ENCODE data around the gene GPR84. TPM values are rescaled to one million over a fixed set of nuclear protein-coding genes. Genes with fewer than 3 reads are reported as not detected.
A peak's percentile ranks its signal among the peaks of the same experiment; 100 is the strongest.

GPR84 gene
- total RNA-seq, 2 experiments from 2014 or later: 0.32 to 0.57 TPM

DNA sequence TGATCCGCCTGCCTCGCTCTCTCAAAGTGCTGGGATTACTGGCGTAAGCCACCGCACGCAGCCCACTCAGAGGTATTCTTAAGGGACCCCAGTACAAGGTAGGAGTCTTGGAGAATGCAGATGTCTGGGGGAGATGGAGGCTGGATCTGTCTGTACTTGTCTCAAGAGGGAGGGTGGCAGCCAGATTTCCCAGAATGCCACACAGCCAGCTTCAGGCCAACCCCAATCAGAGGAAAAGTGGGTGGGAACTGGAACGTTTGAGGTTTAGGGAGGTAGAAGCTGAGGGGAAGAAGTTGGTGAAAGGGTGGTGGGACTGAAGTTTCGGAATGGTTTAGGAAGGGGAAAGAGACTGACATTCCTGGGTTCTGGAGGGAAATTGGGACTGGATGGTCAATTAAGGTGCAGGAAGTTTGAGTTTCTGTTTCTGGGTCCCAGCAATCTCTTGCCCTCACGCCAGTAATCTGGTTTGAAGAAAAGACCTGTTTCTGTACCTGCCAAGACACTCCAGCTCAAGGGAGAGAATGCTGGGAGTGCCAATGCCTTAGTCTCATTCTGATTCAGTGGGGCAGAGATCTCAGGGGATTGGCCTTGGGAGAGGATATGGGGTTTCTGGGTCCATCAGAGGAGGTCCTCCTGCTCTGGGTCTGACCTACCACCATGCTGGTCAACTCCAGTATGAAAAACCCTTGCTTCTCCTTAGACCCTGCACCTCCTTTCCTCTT, 28.4 kb upstream of the GPR84 start:
- no peak overlapping the region for H3K4me3 Mint-ChIP-seq
- POLR2A ChIA-PET: interaction anchor here (0.6 kb wide), 1 partner anchor 36 kb away, joined by 3 read pairs; no protein-coding TSS in a partner anchor
- peak overlapping the region; percentile 3 for H3K27ac Mint-ChIP-seq
- peaks cover 37% of the 10 kb centered on the region for H3K36me3 Mint-ChIP-seq (ENCODE audit: low read depth)
- DNase-seq (no peak), ATAC-seq (no peak)
- CTCF ChIA-PET: interaction anchor here (1.0 to 3.2 kb wide), 9 partner anchors 10 to 47 kb away, joined by 3 to 30 read pairs (median 7); no protein-coding TSS in a partner anchor
- H3K4me1 Mint-ChIP-seq (ENCODE audit: low read depth): peaks cover 41% of the 10 kb centered on the region
- no peaks in the 10 kb centered on the region for H3K27me3 Mint-ChIP-seq (ENCODE audit: low read depth)
- no peaks in the 10 kb centered on the region for H3K9me3 Mint-ChIP-seq (ENCODE audit: insufficient read depth)

- DNase-seq (peak; percentile 73), ATAC-seq (peak; percentile 84)
- peaks cover 33% of the 10 kb centered on the region for H3K4me1 Mint-ChIP-seq (ENCODE audit: low read depth)
- no peaks in the 10 kb centered on the region for H3K9me3 Mint-ChIP-seq (ENCODE audit: insufficient read depth)
- H3K27me3 Mint-ChIP-seq (ENCODE audit: low read depth): peaks cover 2% of the 10 kb centered on the region
- peak overlapping the region; percentile 54 for H3K4me3 Mint-ChIP-seq
- H3K36me3 Mint-ChIP-seq (ENCODE audit: low read depth): peaks cover 23% of the 10 kb centered on the region
- ChIA-PET POLR2A (no interaction called here), CTCF (interaction anchor here (0.8 to 3.2 kb wide), 5 partner anchors 9 to 49 kb away, joined by 3 to 30 read pairs (median 5); no protein-coding TSS in a partner anchor)
- no peak overlapping the region for H3K27ac Mint-ChIP-seq
These were observed 26.6 kb upstream of the GPR84 start for GRCh38 chr12:54390668-54391551.

- peak overlapping the region; percentile 62 for H3K27ac Mint-ChIP-seq
- H3K9me3 Mint-ChIP-seq (ENCODE audit: insufficient read depth): no peaks in the 10 kb centered on the region
- POLR2A ChIA-PET: no interaction called here
- peaks cover 23% of the 10 kb centered on the region for H3K36me3 Mint-ChIP-seq (ENCODE audit: low read depth)
- no peak for DNase-seq
- H3K4me1 Mint-ChIP-seq (ENCODE audit: low read depth): peaks cover 33% of the 10 kb centered on the region
- CTCF ChIA-PET: interaction anchor here (0.8 to 1.1 kb wide), 2 partner anchors 10 to 14 kb away, joined by 4 to 5 read pairs; no protein-coding TSS in a partner anchor
- ATAC-seq: no peak
- H3K27me3 Mint-ChIP-seq (ENCODE audit: low read depth): peaks cover 2% of the 10 kb centered on the region
- no peak overlapping the region for H3K4me3 Mint-ChIP-seq
These were observed 25.9 kb upstream of the GPR84 start for GRCh38 chr12:54390176-54390667.

GRCh38 chr12:54389607-54390175, 25.4 kb upstream of the GPR84 start:
- peaks cover 27% of the 10 kb centered on the region for H3K4me1 Mint-ChIP-seq (ENCODE audit: low read depth)
- ChIA-PET CTCF (interaction anchor here (0.8 kb wide), 1 partner anchor 14 kb away, joined by 4 read pairs; no protein-coding TSS in a partner anchor), POLR2A (no interaction called here)
- H3K9me3 Mint-ChIP-seq (ENCODE audit: insufficient read depth): no peaks in the 10 kb centered on the region
- peaks cover 17% of the 10 kb centered on the region for H3K36me3 Mint-ChIP-seq (ENCODE audit: low read depth)
- ATAC-seq (no peak), DNase-seq (no peak)
- peak overlapping the region; percentile 13 for H3K27ac Mint-ChIP-seq
- no peak overlapping the region for H3K4me3 Mint-ChIP-seq
- peaks cover 2% of the 10 kb centered on the region for H3K27me3 Mint-ChIP-seq (ENCODE audit: low read depth)

DNA sequence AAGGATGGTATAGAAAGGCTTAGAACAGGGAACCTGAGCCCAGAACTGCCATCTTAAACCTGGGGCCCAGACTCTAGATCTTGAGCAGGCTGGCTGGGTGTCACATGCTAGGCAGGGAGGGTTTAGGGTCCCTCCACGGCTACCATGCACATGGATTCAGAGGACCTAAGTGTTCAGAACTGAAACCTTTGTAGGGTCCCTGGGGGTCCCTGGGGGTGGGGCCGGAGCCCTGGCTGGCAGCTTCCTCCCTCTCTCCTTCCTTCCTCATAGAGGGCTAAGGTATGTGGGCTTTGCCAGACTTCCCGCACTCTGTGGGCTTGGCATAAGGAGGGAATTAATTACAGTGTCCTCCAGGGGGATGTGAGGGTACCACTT, 24.8 kb upstream of the GPR84 start:
- ChIA-PET POLR2A (no interaction called here), CTCF (no interaction called here)
- Mint-ChIP-seq H3K36me3 (ENCODE audit: low read depth) (peaks cover 12% of the 10 kb centered on the region), H3K27me3 (ENCODE audit: low read depth) (peaks cover 2% of the 10 kb centered on the region), H3K9me3 (ENCODE audit: insufficient read depth) (no peaks in the 10 kb centered on the region), H3K4me3 (no peak overlapping the region), H3K4me1 (ENCODE audit: low read depth) (peaks cover 22% of the 10 kb centered on the region), H3K27ac (no peak overlapping the region)
- DNase-seq: no peak
- no peak for ATAC-seq

DNA sequence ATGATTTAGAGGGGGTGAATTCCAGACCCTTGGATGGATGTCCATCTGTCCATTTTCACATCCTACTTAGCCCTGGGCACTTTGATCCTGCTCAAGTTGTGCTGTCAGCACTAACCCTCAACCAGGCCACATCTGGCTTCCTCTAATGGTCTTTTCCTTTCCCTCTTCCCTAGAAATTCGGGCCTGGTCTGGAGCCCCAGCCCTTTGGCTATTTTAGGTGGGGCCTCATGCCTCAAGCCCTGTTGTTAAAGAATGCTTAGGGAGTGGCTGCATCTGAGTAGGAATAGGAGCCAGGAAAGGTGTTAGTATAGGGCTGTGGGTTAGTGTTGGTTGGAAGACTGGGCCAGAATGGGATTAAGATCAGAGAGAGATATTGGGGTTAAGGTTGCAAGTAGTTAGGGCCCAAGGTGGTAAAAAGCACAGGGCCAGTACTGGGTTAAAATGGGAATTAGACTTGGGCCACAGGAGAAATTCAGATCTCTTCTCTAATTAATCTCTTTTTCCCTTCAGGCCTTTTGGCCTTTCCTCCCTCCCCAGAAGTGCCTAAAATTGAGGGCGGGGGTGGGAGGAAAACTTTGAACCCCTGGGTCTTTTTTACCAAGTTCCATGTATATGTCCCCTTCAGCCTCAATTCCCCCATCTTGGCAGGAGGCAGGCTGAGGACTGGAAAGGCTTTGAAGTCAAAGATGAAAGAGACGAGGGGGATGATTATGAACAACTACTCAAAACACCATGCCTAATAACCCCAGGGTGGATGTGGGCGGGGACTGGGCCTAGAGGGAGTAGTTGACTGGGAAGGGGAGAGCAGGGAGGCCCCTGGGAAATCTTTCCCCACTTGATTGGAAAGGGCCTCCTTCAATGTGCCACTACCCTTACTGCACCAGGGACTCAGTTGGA, 24.2 kb upstream of the GPR84 start:
- DNase-seq (no peak), ATAC-seq (no peak)
- POLR2A ChIA-PET: interaction anchor here (0.9 kb wide), 1 partner anchor 24 kb away, joined by 3 read pairs; no protein-coding TSS in a partner anchor
- H3K27ac Mint-ChIP-seq: no peak overlapping the region
- no peaks in the 10 kb centered on the region for H3K9me3 Mint-ChIP-seq (ENCODE audit: insufficient read depth)
- H3K4me1 Mint-ChIP-seq (ENCODE audit: low read depth): peaks cover 15% of the 10 kb centered on the region
- H3K36me3 Mint-ChIP-seq (ENCODE audit: low read depth): peaks cover 5% of the 10 kb centered on the region
- CTCF ChIA-PET: interaction anchor here (1.0 to 2.8 kb wide), 7 partner anchors 9 to 64 kb away, joined by 4 to 34 read pairs (median 6); partner anchors contain the start of gene COPZ1
- H3K4me3 Mint-ChIP-seq: no peak overlapping the region
- peaks cover 2% of the 10 kb centered on the region for H3K27me3 Mint-ChIP-seq (ENCODE audit: low read depth)

- ChIA-PET CTCF (interaction anchor here (0.7 to 2.8 kb wide), 10 partner anchors 8 to 172 kb away, joined by 3 to 34 read pairs (median 5); partner anchors contain the start of gene COPZ1), POLR2A (no interaction called here)
- H3K4me3 Mint-ChIP-seq: no peak overlapping the region
- H3K9me3 Mint-ChIP-seq (ENCODE audit: insufficient read depth): no peaks in the 10 kb centered on the region
- peaks cover 5% of the 10 kb centered on the region for H3K36me3 Mint-ChIP-seq (ENCODE audit: low read depth)
- no peak overlapping the region for H3K27ac Mint-ChIP-seq
- ATAC-seq (no peak), DNase-seq (no peak)
- peaks cover 2% of the 10 kb centered on the region for H3K27me3 Mint-ChIP-seq (ENCODE audit: low read depth)
- H3K4me1 Mint-ChIP-seq (ENCODE audit: low read depth): peaks cover 12% of the 10 kb centered on the region
These were observed 22.8 kb upstream of the GPR84 start for GRCh38 chr12:54387114-54387467.

DNA sequence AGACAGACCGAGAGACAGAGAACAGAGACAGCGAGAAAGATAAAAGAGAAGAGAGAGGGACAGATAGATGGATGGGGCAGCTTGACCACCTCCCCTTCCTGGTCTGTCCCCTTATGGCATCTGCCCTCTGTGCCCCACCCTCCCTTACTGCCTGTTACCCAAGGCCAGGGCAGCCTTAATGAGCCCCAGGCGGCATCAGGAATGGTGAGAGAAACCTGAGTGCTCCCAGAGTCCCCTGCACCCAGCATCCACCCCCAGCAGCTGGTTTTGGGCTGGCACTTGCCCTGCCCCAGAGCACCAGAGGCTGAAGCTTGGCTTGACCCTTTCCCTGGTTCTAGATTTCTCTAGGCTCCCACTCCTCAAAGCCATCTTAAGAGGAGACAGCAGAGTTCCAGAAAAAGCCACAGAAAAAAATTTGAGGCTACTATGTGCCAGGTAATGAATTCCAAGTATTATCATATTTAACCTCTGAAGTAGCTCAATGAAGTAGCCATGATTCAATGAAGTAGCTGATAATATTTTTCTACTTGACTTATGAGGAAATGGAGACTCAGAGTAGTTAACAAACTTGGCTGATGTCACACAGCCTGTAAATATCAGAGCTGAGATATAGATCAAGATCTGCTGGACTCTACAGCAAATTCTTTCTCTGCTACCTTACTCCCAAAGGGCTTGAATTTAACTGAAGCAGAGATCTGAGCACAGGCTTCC, 22.3 kb upstream of the GPR84 start:
- no peak overlapping the region for H3K27ac Mint-ChIP-seq

GRCh38 chr12:54385251-54385914, 21.1 kb upstream of the GPR84 start:
- ATAC-seq (no peak), DNase-seq (no peak)
- Mint-ChIP-seq H3K27me3 (ENCODE audit: low read depth) (peaks cover 2% of the 10 kb centered on the region), H3K4me3 (no peak overlapping the region), H3K4me1 (ENCODE audit: low read depth) (peaks cover 2% of the 10 kb centered on the region), H3K9me3 (ENCODE audit: insufficient read depth) (no peaks in the 10 kb centered on the region), H3K36me3 (ENCODE audit: low read depth) (no peaks in the 10 kb centered on the region), H3K27ac (no peak overlapping the region)
- POLR2A ChIA-PET: interaction anchor here (1.2 kb wide), 1 partner anchor 105 kb away, joined by 5 read pairs; the partner anchor contains the start of gene HNRNPA1
- CTCF ChIA-PET: interaction anchor here (0.9 to 4.2 kb wide), 5 partner anchors 14 to 132 kb away, joined by 3 to 27 read pairs (median 4); partner anchors contain the start of gene COPZ1

More for the DNA sequence above, 22.3 kb upstream of the GPR84 start:
- ChIA-PET POLR2A (no interaction called here), CTCF (interaction anchor here (0.7 to 2.8 kb wide), 10 partner anchors 8 to 172 kb away, joined by 3 to 34 read pairs (median 5); partner anchors contain the start of gene COPZ1)
- peaks cover 8% of the 10 kb centered on the region for H3K4me1 Mint-ChIP-seq (ENCODE audit: low read depth)
- H3K27me3 Mint-ChIP-seq (ENCODE audit: low read depth): peaks cover 2% of the 10 kb centered on the region
- H3K36me3 Mint-ChIP-seq (ENCODE audit: low read depth): peaks cover under 1% of the 10 kb centered on the region
- DNase-seq: no peak
- no peak for ATAC-seq
- no peaks in the 10 kb centered on the region for H3K9me3 Mint-ChIP-seq (ENCODE audit: insufficient read depth)
- no peak overlapping the region for H3K4me3 Mint-ChIP-seq

DNA sequence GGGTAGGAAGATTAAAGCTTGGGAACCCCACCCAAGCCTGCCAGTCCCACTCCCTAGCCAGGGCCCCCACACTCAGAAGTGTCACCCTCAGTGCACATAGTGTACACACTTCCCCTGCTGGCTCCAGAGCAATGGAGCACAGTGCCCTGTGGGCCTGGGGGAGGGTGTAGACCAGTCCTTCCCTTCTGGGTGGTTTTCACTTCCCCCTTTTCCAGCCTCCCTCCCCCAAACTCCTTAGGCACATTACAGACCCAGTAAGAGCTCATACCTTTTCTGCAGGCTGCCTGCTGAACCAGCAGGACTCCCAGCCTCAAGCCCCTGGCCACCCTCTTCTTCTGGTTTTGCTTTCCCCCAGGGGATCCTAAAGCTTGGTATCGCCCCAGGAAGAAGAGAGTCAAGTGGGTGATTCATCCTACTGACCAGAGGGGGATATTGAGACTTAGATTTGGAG, 20.3 kb upstream of the GPR84 start, which contains the start of gene ZNF385A:
Gene ZNF385A, minus strand, starts transcription at position 143 of the 451 bp plus-strand sequence. CDS start 219 bp downstream, outside the sequence.
- peaks cover 4% of the 10 kb centered on the region for H3K4me1 Mint-ChIP-seq (ENCODE audit: low read depth)
- no peak within 1 kb of the TSS for H3K4me3 Mint-ChIP-seq
- ChIA-PET POLR2A (interaction anchor here (1.2 kb wide), 1 partner anchor 104 kb away, joined by 5 read pairs; the partner anchor contains the start of gene HNRNPA1), CTCF (interaction anchor here (0.9 to 4.2 kb wide), 5 partner anchors 15 to 131 kb away, joined by 3 to 27 read pairs (median 4); partner anchors contain the start of gene COPZ1)
- DNase-seq (no peak), ATAC-seq (no peak)
- no peaks in the 10 kb centered on the region for H3K9me3 Mint-ChIP-seq (ENCODE audit: insufficient read depth)
- peaks cover 2% of the 10 kb centered on the region for H3K27me3 Mint-ChIP-seq (ENCODE audit: low read depth)
- H3K36me3 Mint-ChIP-seq (ENCODE audit: low read depth): no peaks in the 10 kb centered on the region
- no peak within 1 kb of the TSS for H3K27ac Mint-ChIP-seq

Measured in activated CD8-positive, alpha-beta T cell treated with anti-CD3 and anti-CD28 coated beads, Interleukin-2, amount 10 ng/mL, durations not matched to agents 7 days and 5 days (primary cell).